GM18858 (cell line): ENCODE results near the gene FBXO33.

Source experiments
- ATAC-seq: cut with Tn5 transposase; IDR thresholded peaks from one replicate; pipeline ENCODE4 v1.9.1; 2021; ENCODE audit not compliant: unreplicated experiment

The FBXO33 gene

DNA sequence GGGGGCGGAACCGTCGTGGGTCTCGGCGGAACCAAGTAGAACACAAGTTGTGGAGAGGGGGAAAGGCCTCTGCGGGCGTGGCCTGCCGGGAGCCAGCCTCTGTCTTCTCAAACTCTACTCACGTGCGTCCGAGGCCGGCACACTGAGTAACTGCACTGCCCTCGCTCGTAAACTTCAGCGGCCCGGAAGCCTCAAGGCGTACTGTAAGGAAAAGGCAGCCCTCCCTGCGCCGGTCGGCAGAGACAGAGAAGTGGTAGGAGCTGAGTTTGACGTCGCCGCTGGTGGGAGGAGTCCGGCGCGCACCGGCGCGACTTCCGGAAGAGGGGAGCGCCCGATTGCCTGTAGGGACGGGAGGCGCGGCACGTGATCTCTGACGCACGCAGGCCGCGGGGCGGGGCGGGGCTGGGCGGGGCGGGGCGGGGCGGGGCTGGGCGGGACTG, at the start of gene FBXO33:
FBXO33 (minus strand) TSS at position 255 of the 440 bp plus-strand sequence. CDS start 271 bp downstream, outside the sequence.
- peak; percentile 73 for ATAC-seq

- peak; percentile 86 for ATAC-seq
Observed at GRCh38 chr14:39474416-39474911, 42.2 kb upstream of the FBXO33 start.

- ATAC-seq, result no peak
Observed at GRCh38 chr14:39472078-39472477, 39.8 kb upstream of the FBXO33 start.

DNA sequence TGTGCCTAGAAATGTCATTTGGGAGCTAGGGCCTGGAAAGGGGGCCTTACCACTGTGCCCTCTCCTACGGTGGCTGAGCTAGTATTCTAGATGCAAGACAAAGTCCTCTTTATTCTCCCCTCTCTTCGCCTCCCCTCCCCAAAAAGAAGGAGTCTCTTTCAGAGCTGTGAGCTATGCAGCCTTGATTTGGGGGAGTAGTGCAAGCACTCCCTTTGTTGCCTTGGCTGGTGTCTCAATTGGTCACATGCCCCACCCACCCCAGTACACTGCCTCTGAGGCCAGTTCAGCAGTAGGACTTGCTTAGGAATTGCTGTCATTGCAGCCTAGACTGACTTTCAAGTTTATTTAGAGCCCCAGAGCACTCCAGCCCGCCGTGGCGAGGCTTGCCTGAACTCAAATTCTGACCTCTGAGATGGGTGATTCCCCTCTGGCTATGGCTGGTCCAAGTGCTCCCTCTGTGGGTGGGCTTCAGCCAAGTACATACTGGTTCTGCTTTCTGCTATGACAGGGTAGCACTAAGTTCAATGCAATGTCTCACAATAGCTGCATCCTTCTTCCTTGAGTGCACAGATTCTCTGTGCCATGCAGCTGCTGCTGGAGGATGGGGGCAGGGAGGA, 37.0 kb upstream of the FBXO33 start:
- peak; percentile 98 for ATAC-seq

DNA sequence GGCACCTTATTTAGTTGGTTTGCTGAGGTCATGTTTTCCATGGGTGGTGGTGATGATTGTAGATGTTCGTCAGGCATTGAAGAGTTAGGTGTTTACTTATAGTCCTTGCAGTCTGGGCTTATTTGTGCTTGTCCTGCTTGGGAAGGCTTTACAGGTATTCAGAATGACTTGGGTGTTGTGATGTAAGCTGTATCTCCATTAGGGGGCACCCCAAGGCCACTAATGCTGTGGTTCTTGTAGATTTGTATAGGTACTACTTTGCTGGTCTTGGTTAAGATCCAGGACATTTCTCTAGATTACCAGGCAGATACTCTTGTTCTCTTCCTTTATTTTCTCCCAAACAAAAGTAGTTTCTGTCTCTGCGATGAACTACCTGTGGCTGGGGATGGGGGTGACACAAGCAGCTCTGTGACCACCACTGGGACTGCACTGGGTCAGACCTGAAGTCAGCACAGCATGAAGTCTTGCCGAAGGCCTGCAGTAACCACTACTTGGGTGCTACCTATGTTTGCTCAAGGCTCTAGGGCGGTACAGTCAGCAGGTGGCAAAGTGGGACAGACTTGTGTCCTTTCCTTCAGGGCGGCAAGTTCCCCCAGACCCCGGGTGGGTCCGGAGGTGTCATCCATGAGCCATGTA, 35.8 kb upstream of the FBXO33 start:
- ATAC-seq, result peak; percentile 43

GRCh38 chr14:39459795-39460478, 27.7 kb upstream of the FBXO33 start:
- no peak for ATAC-seq

DNA sequence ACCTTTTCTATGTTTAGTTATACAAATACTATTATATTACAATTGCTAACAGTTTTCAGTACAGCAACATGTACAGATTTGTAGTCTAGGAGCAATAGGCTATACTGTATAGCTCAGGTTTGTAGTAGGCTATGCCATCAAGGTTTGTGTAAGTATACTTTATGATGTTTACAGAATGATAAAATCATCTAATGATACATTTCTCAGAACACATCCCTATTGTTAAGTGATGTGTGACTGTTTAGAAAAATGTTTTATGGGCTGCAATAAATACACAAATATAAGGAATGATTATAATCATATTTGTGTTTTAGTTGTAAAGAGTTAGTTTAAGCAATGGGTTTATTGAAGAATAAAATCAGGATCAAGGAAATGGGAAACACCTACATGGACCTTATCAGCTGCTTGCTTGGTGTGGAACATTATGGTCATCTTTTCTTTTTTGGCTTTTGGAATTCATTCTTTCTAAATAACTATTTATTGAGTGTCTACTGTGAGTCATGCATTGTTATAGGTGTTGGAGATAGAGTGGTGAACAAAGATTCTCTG, 24.5 kb upstream of the FBXO33 start:
- no peak for ATAC-seq

DNA sequence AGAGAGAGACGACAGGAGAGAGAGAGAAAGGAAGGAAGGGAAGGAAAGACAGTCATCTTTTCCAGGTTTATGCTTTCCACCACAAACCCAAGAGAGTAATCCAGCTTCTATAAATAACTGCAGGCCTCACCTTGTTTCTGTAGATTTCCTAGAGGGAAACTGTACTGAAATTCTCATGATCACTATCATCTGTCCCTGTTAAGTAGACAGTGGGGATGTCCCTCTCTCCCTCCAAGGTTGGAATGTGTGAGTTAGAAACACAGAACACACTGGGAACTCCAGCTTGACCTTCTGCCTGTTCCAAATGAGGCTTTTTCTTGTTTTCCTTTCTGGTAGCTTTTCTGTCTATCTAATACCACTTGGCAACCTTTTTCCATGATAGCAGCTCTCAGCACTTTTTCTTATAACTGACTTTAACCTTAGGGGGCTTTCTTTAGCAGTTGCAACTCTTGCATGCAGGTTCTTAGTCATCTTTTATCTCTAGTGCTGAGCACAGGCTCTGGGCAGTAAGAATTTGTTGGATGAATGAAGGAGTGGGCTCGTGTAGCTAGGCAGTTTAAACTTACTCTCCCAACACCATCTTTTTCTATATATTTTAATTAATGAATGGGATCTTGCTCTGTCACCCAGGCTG, 22.8 kb upstream of the FBXO33 start:
- ATAC-seq, result no peak

DNA sequence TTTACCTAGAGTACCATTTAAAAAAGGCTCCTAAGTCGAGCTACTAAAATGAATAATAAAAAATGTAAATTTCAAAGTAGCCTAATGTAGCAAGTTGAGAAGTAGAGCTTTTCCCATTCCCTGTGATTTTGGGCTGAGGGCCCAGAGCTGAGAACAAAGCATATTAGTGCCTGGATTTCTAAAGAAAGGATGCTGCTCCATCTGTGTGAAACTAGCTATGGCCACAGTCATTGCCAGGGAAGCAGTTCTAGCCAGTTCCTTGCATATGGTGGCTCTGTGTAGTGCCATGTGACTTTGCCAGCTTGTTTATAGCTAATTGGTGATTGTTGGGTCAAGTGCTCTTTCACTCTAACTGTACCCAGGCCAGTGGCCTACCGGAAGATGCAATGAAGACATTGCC, 20.4 kb upstream of the FBXO33 start:
- ATAC-seq, result no peak

- ATAC-seq, result peak; percentile 51
Observed at GRCh38 chr14:39451811-39452210, 19.6 kb upstream of the FBXO33 start.

GRCh38 chr14:39447175-39447661, 15.0 kb upstream of the FBXO33 start:
- ATAC-seq, result no peak

- ATAC-seq, result peak; percentile 48
Observed at GRCh38 chr14:39446131-39446744, 14.0 kb upstream of the FBXO33 start.

GRCh38 chr14:39442293-39442692, 10.1 kb upstream of the FBXO33 start:
- no peak for ATAC-seq

GRCh38 chr14:39441805-39442204, 9.6 kb upstream of the FBXO33 start:
- no peak for ATAC-seq

DNA sequence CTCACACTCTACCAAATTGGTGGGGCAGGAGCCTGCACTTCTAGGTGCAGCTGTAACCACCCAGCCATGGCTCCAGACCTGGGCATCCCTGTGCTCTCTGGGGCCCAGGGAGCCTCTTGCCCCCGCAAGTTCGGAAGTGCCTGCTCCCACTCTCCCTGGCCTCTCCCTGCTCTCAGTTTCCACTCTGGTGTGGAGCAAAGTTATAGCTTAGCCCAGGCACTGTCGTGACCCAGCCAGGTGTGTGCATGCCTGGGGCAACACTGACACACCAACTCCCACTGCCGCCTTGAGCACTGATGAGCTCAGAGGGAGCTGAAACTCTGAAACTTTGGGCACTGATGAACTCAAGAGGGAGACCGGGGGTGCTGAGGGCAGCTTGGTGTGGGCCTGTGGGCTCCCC, 8.7 kb upstream of the FBXO33 start:
- no peak for ATAC-seq

- no peak for ATAC-seq
Observed at GRCh38 chr14:39435241-39435640, 3.0 kb upstream of the FBXO33 start.

DNA sequence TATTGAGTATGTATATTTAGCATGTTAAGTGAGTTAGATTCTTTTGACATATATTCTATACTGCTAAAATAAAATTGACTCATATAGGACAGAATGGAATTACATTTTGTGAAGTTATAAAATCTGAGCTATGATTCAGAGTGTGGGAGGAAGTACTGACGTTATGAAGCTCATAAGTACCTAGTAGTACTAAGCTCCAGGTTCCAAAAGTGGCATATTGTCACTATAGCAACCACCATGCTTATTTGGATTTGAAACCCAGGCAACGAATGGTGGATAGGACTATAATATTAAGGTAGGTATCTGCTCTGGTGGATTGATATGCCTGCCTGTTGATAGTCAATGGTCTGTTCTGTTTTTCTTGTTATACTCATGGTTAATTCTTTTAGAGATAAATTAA, 2.2 kb upstream of the FBXO33 start:
- no peak for ATAC-seq

- ATAC-seq, result no peak
Observed at GRCh38 chr14:39433452-39433813, 1.2 kb upstream of the FBXO33 start.

DNA sequence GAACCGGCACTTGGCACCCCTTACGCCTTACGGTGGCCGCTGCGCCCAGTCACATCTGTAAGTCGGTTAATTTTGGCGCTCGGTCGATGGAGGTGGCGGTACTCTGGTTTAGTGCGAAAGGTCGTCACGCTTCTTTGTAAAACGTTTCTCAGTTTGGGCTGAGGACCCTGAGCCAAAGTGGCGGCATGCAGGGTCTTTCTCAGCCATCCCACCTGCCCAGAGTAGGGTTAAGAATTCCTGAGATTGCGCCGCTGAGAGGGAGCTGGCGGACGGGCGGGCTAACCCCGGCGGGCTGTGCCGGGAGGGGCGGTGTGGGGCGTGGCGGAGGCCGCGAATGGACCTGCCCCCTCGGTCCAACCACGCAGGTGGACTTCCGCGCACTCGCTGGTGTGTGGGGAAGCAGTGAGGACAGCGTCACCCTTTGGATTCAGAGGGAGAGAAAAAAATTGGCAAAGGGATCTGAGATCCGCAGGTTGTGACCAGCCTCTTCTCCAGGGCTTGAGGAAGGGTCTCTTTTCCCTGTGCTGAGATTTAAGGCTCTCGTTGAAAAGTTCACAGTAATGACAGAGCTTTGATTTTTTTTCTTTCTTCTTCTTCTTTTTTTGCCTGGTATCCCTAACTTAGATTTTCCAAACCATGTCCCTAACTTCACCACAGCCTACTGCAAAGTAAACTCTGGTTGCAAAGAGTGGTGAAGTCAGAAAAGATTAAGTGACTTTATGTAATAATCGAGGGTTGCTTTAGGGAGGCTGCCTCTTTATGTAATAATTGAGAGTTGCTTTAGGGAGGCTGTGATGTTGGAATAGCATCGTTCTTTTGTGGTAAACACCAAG, 602 bp upstream of the FBXO33 start:
- peak; percentile 42 for ATAC-seq
